ENCODE measurements around the gene NQO2.
"Not testable (repeated sequence)": the region's sequence is repeated elsewhere in the genome, so short reads cannot be mapped to it uniquely, and the experiment has no call there.

The NQO2 gene

DNA sequence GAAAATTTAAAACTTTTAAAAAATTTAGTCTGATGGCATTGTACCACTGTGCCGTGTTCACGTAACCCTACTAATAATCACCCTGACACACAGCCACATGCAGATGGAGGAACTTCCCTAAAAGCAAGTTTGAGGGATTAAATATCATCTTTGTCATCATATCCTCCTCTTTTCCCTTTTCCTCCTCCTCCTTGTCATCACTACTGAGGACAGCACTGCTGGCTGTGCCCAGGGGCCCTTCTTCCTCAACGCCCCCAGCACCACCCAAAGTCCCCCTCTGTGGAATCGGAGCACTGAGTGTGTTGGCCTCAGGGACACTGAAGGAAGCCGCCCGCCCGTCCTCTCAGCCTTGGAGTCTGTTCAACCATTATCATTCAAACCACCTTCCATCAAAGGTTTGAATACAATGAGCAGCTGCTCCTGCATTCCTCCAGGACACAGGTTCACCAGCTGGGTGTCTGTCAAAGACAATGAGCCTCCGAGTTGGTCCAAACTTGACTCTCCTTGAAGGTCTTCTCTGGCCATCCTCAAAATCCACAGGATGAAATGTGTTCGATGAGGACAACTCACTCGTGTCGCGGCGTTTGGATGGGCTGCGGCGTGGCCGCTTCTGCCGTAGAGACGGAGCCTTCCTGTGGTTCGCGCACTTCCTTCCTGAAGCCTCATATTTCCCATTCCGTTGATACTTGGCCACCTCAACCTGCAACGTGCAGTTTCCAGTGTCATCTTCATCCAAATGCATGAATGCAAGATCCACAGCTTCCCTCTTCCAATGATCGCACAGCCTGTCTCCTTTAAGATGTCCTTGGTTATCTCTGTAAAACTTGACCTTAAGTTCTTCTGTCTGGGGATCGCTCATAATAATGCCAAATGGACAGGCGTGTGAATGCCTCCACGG lies 23.3 kb downstream of the NQO2 start:
- H3K27ac ChIP-seq: peak overlapping the region; percentile 87 to 88
- no peak for DNase-seq (ENCODE audit: low spot score)
- no peak for TF ChIP-seq CTCF (IDR thresholded peaks at IDR 0.05)
- peak overlapping the region; percentile 67 for H3K4me3 ChIP-seq

DNA sequence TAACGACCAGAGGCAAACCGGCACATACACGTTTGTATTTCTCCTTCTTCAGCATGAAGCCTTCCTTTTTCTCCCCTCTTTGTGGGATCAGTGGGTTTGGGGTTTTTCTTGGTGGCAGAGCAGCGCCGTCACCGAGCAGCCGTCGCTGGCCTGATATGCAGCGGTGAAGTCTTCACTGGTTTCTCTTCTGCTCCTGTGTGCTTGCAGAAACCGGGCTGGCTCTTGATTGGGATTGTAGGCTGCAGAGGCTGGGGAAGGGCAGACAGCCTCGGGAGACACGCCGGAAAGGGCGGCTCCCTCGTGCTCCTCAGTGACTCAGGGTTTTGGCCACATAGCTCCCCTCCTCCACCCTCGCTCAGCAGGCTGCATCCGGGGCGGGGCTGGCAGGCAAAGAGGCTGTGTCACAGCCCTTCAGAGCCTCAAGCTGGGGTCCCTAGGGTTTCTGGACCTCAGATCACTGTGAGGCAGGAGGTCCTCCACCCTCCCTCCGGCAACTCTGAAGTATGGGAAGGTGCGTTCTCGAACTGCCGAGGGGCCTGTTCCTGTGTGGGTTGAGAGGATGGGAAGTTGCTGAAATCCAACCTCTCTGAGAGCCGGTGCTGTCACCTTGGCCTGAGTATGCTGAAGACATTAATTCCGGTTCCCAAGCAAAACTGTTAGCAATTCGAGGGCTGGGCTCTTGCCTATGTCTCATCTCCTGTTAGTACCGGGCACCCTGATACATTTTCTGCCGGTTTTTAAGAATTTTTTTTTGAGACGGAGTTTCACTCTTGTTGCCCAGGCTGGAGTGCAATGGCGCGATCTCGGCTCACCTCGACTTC lies 24.2 kb downstream of the NQO2 start:
- peak overlapping the region; percentile 67 for H3K4me3 ChIP-seq
- no peak for TF ChIP-seq CTCF (IDR thresholded peaks at IDR 0.05)
- peak; percentile 94 for DNase-seq (ENCODE audit: low spot score)
- peak overlapping the region; percentile 87 to 88 for H3K27ac ChIP-seq

GRCh38 chr6:3026791-3027626 lies 27.3 kb downstream of the NQO2 start:
- H3K4me3 ChIP-seq: no peak overlapping the region
- TF ChIP-seq CTCF (IDR thresholded peaks at IDR 0.05): no peak
- H3K27ac ChIP-seq: peak overlapping the region in 1 of 2 donors; percentile 58
- no peak for DNase-seq (ENCODE audit: low spot score)

DNA sequence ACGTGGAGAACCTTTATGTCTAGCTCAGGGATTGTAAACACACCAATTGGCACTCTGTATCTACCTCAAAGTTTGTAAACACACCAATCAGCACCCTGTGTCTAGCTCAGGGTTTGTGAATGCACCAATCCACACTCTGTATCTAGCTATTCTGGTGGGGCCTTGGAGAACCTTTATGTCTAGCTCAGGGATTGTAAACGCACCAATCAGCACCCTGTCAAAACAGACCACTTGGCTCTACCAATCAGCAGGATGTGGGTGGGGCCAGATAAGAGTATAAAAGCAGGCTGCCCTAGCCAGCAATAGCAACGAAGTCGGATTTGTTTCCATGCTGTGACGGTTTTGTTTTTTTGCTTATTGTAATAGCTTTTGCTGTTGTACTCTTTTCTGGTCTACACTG lies 28.5 kb downstream of the NQO2 start:
- not testable (repeated sequence) for DNase-seq (ENCODE audit: low spot score); H3K27ac ChIP-seq; H3K4me3 ChIP-seq

DNA sequence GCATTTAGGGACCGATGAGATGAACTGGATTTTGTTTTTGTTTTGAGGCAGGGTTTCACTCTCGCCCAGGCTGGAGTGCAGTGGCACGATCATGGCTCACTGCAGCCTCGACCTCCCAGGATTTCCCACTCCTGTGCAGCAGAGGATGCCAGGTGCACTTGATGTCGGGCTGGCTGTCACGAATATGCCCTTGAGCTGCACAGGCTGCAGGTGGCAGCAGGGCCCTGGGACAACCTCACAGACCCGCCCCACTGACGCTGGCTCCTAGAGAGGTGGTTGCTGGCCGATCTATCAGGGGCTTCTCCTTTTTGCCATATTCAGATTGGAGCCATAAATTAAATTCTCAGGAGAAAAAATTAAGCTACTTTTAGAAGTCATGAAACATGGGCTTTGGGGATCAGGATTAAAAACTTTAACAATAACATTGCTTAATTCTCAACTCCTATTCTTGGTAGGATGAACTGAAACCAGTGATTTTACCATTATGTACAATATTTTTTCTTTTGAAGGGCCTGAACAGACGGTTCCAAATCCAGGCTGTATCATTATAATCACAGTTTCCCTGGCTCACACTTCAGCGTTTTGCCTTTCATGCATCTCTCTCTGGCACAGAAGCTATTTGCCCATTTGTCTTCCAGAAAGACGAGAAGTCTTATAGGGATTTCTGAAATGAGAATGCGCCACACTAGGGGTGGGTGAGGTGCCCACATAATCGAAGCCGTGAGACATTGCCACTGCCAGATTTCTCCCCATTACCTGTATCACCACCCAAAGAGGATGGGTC lies 32.4 kb downstream of the NQO2 start:
- TF ChIP-seq CTCF (IDR thresholded peaks at IDR 0.05): no peak
- Histone ChIP-seq H3K4me3 (no peak overlapping the region), H3K27ac (no peak overlapping the region)
- DNase-seq (ENCODE audit: low spot score): no peak

DNA sequence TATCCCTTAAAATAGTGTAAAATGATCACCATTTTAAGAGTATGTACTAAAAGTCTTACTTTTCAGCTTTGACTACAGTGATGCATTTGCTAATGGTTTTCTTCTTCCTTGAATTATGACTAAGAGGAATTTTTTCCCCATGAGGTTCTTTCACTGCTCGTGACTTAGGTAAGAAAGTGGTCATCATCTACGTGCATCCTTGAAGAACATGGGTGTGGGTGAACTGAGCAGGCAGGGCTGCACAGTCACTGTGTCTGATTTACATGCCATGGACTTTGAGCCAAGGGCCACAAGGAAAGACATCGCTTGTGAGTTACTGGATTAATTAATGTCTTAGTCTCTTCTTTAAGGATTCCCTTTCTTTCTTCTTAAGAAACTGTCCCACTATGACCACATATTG lies 33.3 kb downstream of the NQO2 start:
- no peak for DNase-seq (ENCODE audit: low spot score)
- H3K27ac ChIP-seq: no peak overlapping the region
- no peak overlapping the region for H3K4me3 ChIP-seq
- no peak for TF ChIP-seq CTCF (IDR thresholded peaks at IDR 0.05)

Measured in coronary artery (tissue), 2 donors.